Upper lobe of left lung (tissue), 4 donors: ENCODE results near the gene CEBPA.
A peak's percentile ranks its signal among the peaks of the same experiment; 100 is the strongest.

Experiments
- CTCF ChIP-seq, 6 experiments: fragments of 450-650 bp in 4 of 6; fragments of 200-600 bp in 2 of 6; sonication (generic) in 2 of 6; IDR thresholded peaks; one replicate each; pipeline ENCODE4 v1.5.1; 2016 to 2019; ENCODE audit warnings: antibody characterized with exemption in 6 of 6
- EP300 ChIP-seq, 4 donors: sonication (generic); formaldehyde crosslinking; IDR thresholded peaks; one replicate each; pipeline ENCODE4 v1.5.1; 2017; ENCODE audit warnings: antibody characterized with exemption in 4 of 4, control low read depth in 2 of 4
- POLR2A ChIP-seq, 4 donors: fragments of 450-650 bp; IDR thresholded peaks; one replicate each; pipeline ENCODE4 v1.5.1; 2016 to 2017; ENCODE audit warnings: antibody characterized with exemption in 4 of 4, mild to moderate bottlenecking in 2 of 4
- POLR2AphosphoS5 ChIP-seq, 2 donors: sonication (generic); formaldehyde crosslinking; IDR thresholded peaks; one replicate each; pipeline ENCODE4 v1.5.1; 2017; ENCODE audit warnings: antibody characterized with exemption in 2 of 2

DNA sequence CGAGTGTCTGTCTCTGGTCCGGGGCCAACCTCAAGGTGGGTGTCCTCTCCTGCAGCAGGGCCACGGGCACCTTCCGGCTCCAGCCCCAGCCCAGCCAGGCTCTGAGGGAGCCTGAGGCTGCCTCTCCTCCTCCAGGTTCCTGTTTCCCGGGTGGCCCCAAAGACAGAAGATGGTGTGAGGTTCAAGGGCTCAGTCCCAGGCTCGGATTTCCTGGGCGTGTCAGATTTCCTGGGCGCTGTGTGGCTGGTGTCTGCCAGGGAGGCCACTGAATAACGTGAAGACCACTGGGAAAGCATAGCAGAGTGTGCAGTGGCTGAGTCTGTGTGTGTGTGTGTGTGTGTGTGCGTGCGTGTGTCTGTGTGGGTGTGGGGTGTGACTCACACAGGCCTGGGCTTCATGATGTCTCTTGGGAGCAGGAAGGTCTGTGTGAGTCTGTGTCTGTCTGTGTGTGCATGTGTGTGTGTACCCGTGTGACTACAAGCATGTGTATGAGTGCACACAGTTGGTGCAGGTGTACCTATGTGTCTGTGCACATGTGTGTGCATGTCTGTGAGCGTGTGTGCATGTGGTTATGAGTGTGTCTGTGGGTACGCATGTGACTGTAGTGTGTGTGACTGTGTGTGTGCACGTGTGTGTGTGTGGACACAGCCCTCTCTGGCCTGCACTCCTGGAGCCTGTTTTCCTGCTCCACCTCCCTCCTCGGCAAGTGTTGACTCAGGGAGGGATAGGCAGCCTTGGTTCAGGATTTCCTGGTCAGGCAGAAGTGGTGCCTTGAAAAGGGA, 28.3 kb downstream of the CEBPA start:
- TF ChIP-seq CTCF (IDR thresholded peaks at IDR 0.05) (no peak), EP300 (IDR thresholded peaks at IDR 0.05) (no peak), POLR2A (IDR thresholded peaks at IDR 0.05) (peak in 1 of 4 donors; percentile 6), POLR2AphosphoS5 (IDR thresholded peaks at IDR 0.05) (peak in 1 of 2 donors; percentile 29)
